ENCODE results near the gene LIN28B.
"Not testable (repeated sequence)": the region's sequence is repeated elsewhere in the genome, so short reads cannot be mapped to it uniquely, and the experiment has no call there.

The LIN28B gene

GRCh38 chr6:105072798-105073199 is 115.9 kb downstream of the LIN28B start:
- no peak for FAIRE-seq

DNA sequence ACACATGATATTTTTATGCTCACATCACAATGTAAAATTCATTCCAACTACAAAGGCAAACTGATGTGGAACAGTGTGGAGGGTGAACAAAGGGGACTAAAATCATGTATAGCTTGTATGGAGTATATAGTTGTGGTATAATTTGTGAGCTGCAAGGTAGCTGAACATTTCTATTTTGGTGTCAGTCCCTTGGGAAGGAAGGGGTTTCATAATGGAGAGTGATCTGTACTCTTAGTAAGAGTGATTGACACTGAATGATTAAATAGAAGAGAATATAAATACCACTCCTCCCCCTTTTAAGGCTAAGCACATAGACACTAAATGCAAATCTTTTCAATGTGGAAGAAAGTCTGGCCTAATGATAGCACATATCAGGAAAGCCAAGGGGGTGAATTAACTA is 118.3 kb downstream of the LIN28B start:
- FAIRE-seq = no peak

- FAIRE-seq = not testable (repeated sequence)
Measured at GRCh38 chr6:105076418-105076817, 119.5 kb downstream of the LIN28B start.

GRCh38 chr6:105077596-105078385 is 120.9 kb downstream of the LIN28B start:
- peak; percentile 97 for FAIRE-seq

DNA sequence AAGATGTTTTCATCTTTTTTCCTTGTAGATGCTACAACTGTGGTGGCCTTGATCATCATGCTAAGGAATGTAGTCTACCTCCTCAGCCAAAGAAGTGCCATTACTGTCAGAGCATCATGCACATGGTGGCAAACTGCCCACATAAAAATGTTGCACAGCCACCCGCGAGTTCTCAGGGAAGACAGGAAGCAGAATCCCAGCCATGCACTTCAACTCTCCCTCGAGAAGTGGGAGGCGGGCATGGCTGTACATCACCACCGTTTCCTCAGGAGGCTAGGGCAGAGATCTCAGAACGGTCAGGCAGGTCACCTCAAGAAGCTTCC is 121.4 kb downstream of the LIN28B start:
- FAIRE-seq = no peak

- FAIRE-seq = no peak
Measured at GRCh38 chr6:105080279-105080678, 123.4 kb downstream of the LIN28B start.

GRCh38 chr6:105081662-105082061 is 124.8 kb downstream of the LIN28B start:
- not testable (repeated sequence) for FAIRE-seq

DNA sequence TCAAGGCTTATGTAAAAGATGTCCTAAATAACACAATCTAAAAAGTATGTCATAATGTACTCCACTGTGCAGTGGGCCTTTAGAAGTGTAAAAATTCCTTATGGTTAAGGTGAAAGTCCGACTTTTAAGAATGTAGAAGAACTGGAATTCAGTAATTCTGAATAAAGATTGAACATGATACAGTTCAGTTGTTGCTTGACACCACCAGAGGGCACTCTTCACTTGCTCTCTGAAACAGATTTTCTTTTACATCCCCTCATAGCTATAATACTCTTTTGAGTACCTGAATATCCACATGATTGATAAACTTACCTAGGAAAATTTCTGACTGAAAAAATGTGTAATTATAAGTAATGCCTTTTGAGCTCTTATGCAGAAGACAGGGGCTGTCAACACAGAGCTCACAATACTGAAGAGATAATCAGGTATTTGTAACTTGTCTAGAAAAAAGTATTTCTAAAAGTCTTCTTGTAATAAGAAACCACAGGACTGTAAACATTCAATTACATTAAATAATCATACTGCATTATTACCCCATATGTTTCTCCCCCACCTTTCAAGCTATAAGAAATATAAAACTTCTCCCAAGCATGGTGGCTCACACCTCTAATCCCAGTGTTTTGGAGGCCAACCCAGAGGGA is 130.8 kb downstream of the LIN28B start:
- FAIRE-seq = peak; percentile 95

DNA sequence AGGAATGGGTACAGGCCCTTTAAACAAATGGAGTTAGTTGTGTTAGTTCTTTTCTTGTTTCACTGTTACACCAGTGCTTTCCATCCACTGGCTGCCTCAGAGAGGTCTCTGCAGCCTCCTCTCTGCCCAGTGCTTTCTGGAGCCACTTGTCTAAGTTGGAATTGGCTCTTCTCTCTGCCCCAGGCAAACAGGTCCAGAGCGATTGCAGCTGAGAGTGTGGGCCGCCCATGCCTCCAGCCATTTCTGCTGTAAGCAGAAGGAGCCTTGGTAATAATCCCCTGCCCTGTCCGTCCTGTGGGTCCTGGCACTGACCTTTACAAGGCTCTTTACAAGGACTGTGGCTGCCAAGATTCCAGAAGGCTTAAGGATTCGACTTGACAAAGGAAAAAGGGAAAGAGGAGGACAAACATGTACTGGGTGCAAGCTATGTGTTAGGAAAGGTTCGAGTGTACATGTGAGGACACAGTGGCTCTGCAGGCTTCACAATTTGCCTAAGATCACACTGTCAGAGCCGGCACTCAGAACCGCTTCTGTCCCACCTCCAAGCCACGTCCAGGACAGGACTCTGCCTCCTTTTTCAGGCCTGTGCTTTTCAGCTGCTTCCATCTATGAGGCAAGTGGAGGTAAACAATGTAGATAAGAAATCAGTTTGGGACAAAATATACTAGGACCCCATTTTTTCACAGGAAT is 134.4 kb downstream of the LIN28B start:
- FAIRE-seq = no peak

- no peak for FAIRE-seq
Measured at GRCh38 chr6:105094133-105094640, 137.3 kb downstream of the LIN28B start.

- FAIRE-seq = no peak
Measured at GRCh38 chr6:105095139-105095538, 138.2 kb downstream of the LIN28B start.

- FAIRE-seq = no peak
Measured at GRCh38 chr6:105097288-105097687, 140.4 kb downstream of the LIN28B start.

DNA sequence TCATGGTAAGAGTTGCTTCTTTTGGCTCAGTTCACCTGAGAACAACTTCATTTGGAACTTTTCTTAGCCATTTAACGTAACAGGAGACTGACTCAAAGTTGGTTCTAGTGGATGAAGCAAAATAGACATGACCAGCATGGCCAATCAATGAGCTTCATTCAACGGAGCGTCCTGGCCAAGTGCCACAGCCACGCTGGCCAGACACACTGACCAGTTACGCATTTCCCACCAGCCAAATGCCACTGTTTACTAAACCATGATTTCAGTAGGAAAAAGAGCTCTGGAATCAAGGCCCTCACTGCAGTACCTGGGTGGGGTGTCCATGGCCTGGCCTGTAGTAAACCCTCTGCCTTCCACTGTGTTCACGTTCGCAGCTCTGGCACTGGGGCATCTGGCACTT is 142.5 kb downstream of the LIN28B start:
- no peak for FAIRE-seq

DNA sequence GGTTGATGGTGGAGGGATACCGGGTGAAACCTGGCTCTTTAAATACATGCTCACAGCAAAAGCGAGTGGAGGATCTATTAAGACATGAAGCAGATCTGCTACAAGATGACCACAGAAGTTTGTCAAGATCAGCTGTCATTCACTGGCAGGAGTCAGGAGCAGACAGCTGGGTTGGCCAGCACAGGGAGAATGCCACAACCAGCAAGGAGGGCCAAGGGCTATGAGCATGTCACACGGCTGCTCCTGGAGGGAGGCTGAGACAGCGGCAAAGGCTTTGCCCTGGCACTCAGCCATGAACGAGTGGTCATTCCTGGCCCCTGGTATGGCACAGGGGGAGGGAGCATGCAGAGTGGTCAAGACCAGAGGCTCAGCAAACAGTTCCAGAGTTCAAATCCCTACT is 145.3 kb downstream of the LIN28B start:
- no peak for FAIRE-seq

- no peak for FAIRE-seq
Measured at GRCh38 chr6:105105094-105105493, 148.2 kb downstream of the LIN28B start.

DNA sequence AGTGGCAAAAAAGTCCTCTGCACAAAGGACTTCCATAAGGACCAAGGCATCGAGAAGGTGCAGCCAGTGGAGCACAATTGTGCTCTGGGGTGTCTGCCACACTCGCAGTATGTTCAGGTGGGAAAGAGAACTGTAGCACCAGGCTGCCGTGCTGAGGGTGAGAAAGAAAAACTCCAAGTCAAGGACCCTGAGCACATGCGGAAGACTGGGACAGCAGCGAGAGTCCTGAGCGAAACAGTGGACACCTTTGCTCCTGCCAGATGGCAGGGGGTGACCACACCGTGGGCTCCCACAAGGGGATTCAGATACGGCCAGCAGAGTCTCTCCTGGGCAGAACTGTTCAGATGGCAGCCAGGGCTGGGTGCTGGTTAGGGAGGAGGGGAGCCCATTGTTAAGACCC is 149.4 kb downstream of the LIN28B start:
- no peak for FAIRE-seq

DNA sequence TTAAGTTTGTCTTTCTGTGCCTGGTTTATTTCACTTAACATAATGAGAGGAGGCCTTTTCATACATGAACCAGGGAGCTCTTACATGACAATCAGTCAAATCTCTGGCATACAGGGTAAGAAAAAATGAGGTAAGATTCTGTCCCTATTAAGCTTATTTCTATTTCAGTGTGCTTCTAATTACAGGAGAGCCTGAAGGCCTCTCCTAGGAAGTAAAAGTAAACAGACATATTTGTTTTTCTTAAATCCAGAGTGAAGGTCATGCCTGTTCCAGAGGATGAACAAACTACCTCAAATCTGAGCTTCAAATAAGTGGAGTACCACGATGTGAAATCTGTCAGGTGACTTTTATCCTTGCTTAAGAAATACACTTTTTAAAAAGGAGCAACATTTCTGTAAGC is 150.3 kb downstream of the LIN28B start:
- FAIRE-seq = no peak

DNA sequence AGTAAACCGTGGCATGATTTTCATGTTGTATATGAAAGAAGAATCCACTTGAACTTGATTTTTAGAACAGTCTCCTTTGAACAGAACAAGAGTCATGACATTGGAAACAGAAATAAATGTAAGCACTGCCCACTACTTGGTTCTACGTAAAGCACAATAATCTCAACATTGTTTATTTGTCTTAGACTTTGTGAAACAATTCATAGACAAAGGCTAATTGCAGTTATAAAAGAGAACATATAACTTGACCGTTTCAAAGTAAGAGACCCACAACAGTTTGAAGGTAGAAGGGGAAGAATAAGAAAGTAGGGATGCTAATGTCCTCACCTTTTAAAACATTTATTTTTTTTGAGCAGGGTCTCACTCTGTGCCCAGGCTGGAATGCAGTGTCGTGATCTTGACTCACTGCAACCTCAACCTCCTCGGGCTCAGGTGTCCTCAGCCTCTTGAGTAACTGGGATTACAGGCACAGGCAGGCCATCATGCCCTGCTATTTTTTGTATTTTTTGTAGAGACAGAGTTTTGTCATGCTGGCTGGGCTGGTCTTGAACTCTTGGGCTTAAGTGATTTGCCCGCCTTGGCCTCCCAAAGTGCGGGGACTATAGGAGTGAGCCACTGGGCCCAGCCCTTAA is 151.8 kb downstream of the LIN28B start:
- FAIRE-seq = no peak

- FAIRE-seq = no peak
Measured at GRCh38 chr6:105109955-105110895, 153.3 kb downstream of the LIN28B start.

GRCh38 chr6:105111105-105111504 is 154.2 kb downstream of the LIN28B start:
- no peak for FAIRE-seq

DNA sequence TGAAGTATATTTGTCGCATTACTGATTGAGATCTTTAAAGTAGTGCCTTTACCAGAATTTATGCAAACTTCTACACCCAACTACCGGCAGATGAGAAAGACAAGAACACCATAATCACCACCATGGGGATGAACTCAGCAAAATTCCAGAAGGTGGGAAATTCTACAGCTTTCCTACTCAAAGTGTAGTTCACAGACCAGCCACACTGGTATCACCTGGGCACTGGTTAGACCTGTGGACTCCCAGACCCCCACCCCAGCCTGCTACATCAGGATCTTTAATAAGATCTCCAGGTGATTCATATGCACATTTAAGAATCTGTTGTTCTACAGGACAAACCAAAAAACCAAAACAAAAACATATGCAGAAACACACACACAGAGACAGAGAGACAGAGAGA is 155.0 kb downstream of the LIN28B start:
- no peak for FAIRE-seq

GRCh38 chr6:105112577-105112976 is 155.7 kb downstream of the LIN28B start:
- no peak for FAIRE-seq

Data from A204.1 (cell line).